ENCODE results near the gene TP53BP2. TPM values are rescaled to one million over a fixed set of nuclear protein-coding genes. Genes with fewer than 3 reads are reported as not detected.

Gene TP53BP2
- total and polyA plus RNA-seq, 2 experiments from 2014 or later, result 9.2 to 18.2 TPM

DNA sequence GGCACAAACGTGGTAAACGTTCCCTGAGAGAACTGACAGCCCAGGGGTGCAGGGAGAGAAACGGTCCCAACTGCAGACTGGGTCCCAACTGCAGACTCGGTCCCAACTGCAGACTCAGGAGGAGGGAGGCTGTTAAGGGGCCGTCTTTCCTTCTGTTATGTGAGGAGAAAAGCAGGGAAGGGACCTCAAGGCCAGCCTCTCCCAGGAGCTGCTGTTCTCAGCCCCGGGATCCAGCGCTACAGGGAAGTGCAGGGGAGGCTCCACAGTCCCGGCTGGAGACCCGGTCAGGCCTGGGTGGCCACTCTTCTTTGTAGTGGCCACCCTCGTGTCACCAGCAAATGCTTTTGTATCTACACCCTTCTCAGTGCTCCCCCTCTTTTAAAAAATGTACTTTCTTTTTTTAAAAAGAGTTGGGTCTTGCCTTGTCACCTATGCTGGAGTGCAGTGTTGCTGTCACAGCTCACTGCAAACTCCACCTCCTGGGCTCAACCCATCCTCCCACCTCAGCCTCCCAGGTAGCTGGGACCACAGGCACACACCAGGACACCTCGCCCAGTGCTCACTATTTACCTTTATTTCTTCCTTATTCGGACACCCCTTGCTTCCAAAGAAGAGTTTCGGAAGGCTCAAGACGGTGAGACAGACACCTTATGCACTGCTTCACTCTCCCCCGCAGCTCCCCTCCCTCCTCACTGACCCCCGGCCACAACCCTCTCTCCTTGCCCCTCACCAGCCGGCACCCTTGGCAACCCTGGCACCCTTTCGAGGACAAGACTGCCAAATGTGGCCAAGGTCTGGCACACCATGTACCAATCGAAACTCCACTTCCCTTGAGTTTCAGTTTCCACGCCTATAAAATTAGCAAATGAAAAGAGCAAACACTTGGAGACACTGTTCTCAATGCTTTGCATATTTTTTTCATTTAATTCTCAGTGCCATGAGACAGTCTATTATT lies 111.6 kb downstream of the TP53BP2 start:
- Histone ChIP-seq H4K20me1 (ENCODE audit: insufficient read depth) (peaks cover 3% of the 10 kb centered on the region; the same call in 1 of the 2 replicates), H3K4me1 (ENCODE audit: insufficient read depth) (peaks cover 35% of the 10 kb centered on the region)

DNA sequence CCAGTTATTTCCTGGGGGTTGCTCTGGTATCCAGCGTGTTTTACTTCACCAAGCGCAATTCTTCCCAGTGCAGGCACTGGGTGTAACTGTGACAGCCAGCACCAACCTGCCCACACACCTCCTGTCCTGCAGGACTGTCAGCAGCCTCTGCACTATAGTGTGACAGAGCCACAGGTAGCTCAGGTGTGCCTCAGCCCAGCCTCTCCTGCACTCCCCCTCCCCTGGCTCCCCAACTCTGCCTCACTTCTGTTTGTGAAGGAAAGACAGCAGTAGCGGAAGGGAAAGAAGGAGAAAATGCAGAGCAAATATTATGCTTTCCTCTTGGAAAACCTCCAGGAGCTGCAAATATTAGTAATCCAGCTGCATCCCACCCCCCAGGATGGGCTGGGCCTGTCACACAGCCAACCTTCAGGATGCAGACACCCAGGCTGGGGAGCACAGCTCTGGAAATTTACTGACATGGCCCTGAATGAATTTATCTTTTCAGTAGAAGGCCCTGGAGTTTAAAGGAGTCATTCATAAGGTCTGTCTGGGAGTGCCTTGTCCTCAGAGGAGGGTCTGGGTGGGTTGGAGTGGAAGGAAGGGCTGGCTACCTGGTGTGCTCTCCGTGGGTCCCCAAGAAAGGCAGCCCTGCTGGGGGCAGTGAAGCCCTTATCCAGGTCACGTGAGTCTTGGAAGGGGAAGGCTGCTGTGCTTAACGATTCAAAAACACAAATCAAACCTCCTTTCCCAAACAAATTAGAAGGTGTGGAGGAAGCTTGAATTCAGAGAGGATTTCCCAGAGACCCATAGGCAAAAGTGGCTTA lies 112.6 kb downstream of the TP53BP2 start:
- WGBS, 2 experiments (ENCODE audit: low coverage in 1 of 2, low lambda C conversion rate in 2 of 2, missing lambda C conversion rate in 2 of 2), result 79 to 80% methylated on average over 6 of the region's 6 CpGs
- no peak for DNase-seq
- H3K27ac ChIP-seq, result no peak overlapping the region

More for the DNA sequence above, 111.6 kb downstream of the TP53BP2 start:
- in situ Hi-C loops (cut with MboI), result no loop called here
- Histone ChIP-seq H3K27ac (no peak overlapping the region), H3F3A (ENCODE audit: insufficient read depth) (peaks cover 27% of the 10 kb centered on the region), H2AFZ (no peak overlapping the region), H3K4me3 (no peak overlapping the region), H3K9ac (no peak overlapping the region), H3K9me2 (ENCODE audit: insufficient read depth) (no peaks in the 10 kb centered on the region), H3K27me3 (replicated peaks; ENCODE audit: insufficient read depth) (no peaks in the 10 kb centered on the region), H3K36me3 (ENCODE audit: low read depth) (peaks cover 16% of the 10 kb centered on the region; the same call in 1 of the 2 replicates), H3K79me2 (ENCODE audit: insufficient read depth) (peaks cover 100% of the 10 kb centered on the region), H3K9me3 (ENCODE audit: low read depth) (no peaks in the 10 kb centered on the region), H3K4me2 (ENCODE audit: unreplicated experiment) (no peak overlapping the region)
- DNase-seq, result no peak
- 67% methylated on average over 20 of the region's 20 CpGs for WGBS, 2 experiments (ENCODE audit: low coverage in 1 of 2, low lambda C conversion rate in 2 of 2, missing lambda C conversion rate in 2 of 2)
- TF ChIP-seq EZH2phosphoT487 (IDR thresholded peaks at IDR 0.05; ENCODE audit: insufficient read depth, low read depth) (no peak), EZH2 (IDR thresholded peaks at IDR 0.05; ENCODE audit: insufficient read depth, poor library complexity, severe bottlenecking) (no peak)

DNA sequence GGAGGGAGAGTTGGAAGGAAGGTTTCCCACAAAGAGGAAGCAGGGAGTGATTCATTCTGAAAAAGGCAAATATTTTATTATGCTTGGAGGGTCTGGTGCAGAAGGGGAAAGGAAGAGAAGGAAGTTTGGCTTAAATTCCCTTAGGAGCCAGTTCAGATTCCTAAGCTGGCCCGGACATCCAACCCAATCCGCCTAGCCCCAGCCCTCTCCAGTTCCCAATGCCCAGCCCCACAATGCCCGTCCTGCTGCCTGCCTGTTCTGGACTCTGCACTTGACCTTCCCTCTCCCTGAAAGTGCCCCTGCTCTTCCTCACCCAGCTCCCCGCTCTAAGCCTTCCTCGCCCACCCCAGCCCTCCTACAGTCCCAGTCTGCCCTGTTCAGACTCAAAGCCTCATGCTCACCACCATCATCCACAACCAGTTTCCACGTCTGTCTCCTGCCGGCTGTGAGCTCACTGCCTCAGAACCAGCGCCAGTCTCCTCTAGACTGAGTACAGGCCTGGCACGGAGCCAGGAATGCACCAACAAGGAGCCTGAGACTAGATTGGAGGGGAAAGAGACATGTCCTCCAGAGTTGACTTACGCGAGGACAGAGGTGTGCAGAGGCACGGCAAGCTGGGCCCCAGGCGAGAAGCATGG lies 114.5 kb downstream of the TP53BP2 start:
- H3K4me1 ChIP-seq (ENCODE audit: insufficient read depth), result peaks cover 46% of the 10 kb centered on the region
- 0 out of 2 replicates have a peak overlapping the region, but pooled peaks have one; percentile 14 for H2AFZ ChIP-seq
- TF ChIP-seq EZH2phosphoT487 (IDR thresholded peaks at IDR 0.05; ENCODE audit: insufficient read depth, low read depth) (no peak), EZH2 (IDR thresholded peaks at IDR 0.05; ENCODE audit: insufficient read depth, poor library complexity, severe bottlenecking) (no peak)
- H3K9me3 ChIP-seq (ENCODE audit: low read depth), result no peaks in the 10 kb centered on the region
- H3K79me2 ChIP-seq (ENCODE audit: insufficient read depth), result peaks cover 97% of the 10 kb centered on the region
- 0 out of 2 replicates have a peak, but pooled peaks cover 13% of the 10 kb centered on the region for H3K36me3 ChIP-seq (ENCODE audit: low read depth)
- peak overlapping the region; percentile 49 for H3K4me2 ChIP-seq (ENCODE audit: unreplicated experiment)
- peak; percentile 92 for DNase-seq
- peak overlapping the region; percentile 56 for H3K9ac ChIP-seq
- no peaks in the 10 kb centered on the region for H3K9me2 ChIP-seq (ENCODE audit: insufficient read depth)
- peaks cover 3% of the 10 kb centered on the region; the same call in 1 of the 2 replicates for H4K20me1 ChIP-seq (ENCODE audit: insufficient read depth)
- H3K4me3 ChIP-seq, result peak overlapping the region; percentile 24; the same call in 1 of the 2 replicates
- no peaks in the 10 kb centered on the region for H3K27me3 ChIP-seq (replicated peaks; ENCODE audit: insufficient read depth)
- peaks cover 30% of the 10 kb centered on the region for H3F3A ChIP-seq (ENCODE audit: insufficient read depth)
- in situ Hi-C loops (cut with MboI), result no loop called here
- 33 to 37% methylated on average over 9 to 13 of the region's 13 CpGs for WGBS, 2 experiments (ENCODE audit: low coverage in 1 of 2, low lambda C conversion rate in 2 of 2, missing lambda C conversion rate in 2 of 2)
- peak overlapping the region; percentile 67 for H3K27ac ChIP-seq

More for the DNA sequence above, 112.6 kb downstream of the TP53BP2 start:
- H3K9ac ChIP-seq, result no peak overlapping the region
- H3K79me2 ChIP-seq (ENCODE audit: insufficient read depth), result peaks cover 100% of the 10 kb centered on the region
- no peak overlapping the region for H3K4me2 ChIP-seq (ENCODE audit: unreplicated experiment)
- H3F3A ChIP-seq (ENCODE audit: insufficient read depth), result peaks cover 28% of the 10 kb centered on the region
- H3K36me3 ChIP-seq (ENCODE audit: low read depth), result 0 out of 2 replicates have a peak, but pooled peaks cover 18% of the 10 kb centered on the region
- no peaks in the 10 kb centered on the region for H3K27me3 ChIP-seq (replicated peaks; ENCODE audit: insufficient read depth)
- H3K4me3 ChIP-seq, result no peak overlapping the region
- no peak for TF ChIP-seq EZH2 (IDR thresholded peaks at IDR 0.05; ENCODE audit: insufficient read depth, poor library complexity, severe bottlenecking)
- TF ChIP-seq EZH2phosphoT487 (IDR thresholded peaks at IDR 0.05; ENCODE audit: insufficient read depth, low read depth), result no peak
- no peaks in the 10 kb centered on the region for H3K9me3 ChIP-seq (ENCODE audit: low read depth)
- peaks cover 35% of the 10 kb centered on the region for H3K4me1 ChIP-seq (ENCODE audit: insufficient read depth)
- in situ Hi-C loops (cut with MboI), result no loop called here
- no peak overlapping the region for H2AFZ ChIP-seq
- no peaks in the 10 kb centered on the region for H3K9me2 ChIP-seq (ENCODE audit: insufficient read depth)
- H4K20me1 ChIP-seq (ENCODE audit: insufficient read depth), result peaks cover 3% of the 10 kb centered on the region; the same call in 1 of the 2 replicates
